D341Med (cell line): ENCODE results near the gene GATAD2A.

Source experiments
- DNase-seq: peaks from one replicate; pipeline ENCODE4 v3.0.0; 2012; ENCODE audit warnings: low spot score

GATAD2A gene

GRCh38 chr19:19532806-19533701 lies 127.6 kb downstream of the GATAD2A start:
- no peak for DNase-seq

GRCh38 chr19:19533841-19534240 lies 128.4 kb downstream of the GATAD2A start:
- DNase-seq = peak; percentile 70

- DNase-seq = no peak
Measured at GRCh38 chr19:19534556-19535265, 129.2 kb downstream of the GATAD2A start.

GRCh38 chr19:19535311-19536191 lies 130.1 kb downstream of the GATAD2A start:
- no peak for DNase-seq

- DNase-seq = no peak
Measured at GRCh38 chr19:19537075-19538048, 131.9 kb downstream of the GATAD2A start.

- no peak for DNase-seq
Measured at GRCh38 chr19:19538061-19538784, 132.7 kb downstream of the GATAD2A start, which contains the start of gene CILP2. CILP2 (plus strand) TSS chr19:19538265; CDS start chr19:19538350, 85 bp downstream.

GRCh38 chr19:19538785-19539166 lies 133.3 kb downstream of the GATAD2A start:
- no peak for DNase-seq

- DNase-seq = no peak
Measured at GRCh38 chr19:19539698-19540063, 134.2 kb downstream of the GATAD2A start.

GRCh38 chr19:19540064-19540714 lies 134.7 kb downstream of the GATAD2A start:
- no peak for DNase-seq

- DNase-seq = no peak
Measured at GRCh38 chr19:19540715-19541515, 135.4 kb downstream of the GATAD2A start.

- DNase-seq = no peak
Measured at GRCh38 chr19:19541616-19542015, 136.1 kb downstream of the GATAD2A start.

- DNase-seq = no peak
Measured at GRCh38 chr19:19542507-19542906, 137.0 kb downstream of the GATAD2A start.

- DNase-seq = no peak
Measured at GRCh38 chr19:19543101-19543500, 137.6 kb downstream of the GATAD2A start.

GRCh38 chr19:19543640-19544039 lies 138.2 kb downstream of the GATAD2A start:
- DNase-seq = no peak

GRCh38 chr19:19544257-19544953 lies 138.9 kb downstream of the GATAD2A start:
- no peak for DNase-seq

- no peak for DNase-seq
Measured at GRCh38 chr19:19544954-19545591, 139.6 kb downstream of the GATAD2A start.

- DNase-seq = no peak
Measured at GRCh38 chr19:19545707-19546106, 140.2 kb downstream of the GATAD2A start.

GRCh38 chr19:19546751-19547162 lies 141.3 kb downstream of the GATAD2A start:
- DNase-seq = no peak
